Measurements from ENCODE around the gene SUN5.

DNA sequence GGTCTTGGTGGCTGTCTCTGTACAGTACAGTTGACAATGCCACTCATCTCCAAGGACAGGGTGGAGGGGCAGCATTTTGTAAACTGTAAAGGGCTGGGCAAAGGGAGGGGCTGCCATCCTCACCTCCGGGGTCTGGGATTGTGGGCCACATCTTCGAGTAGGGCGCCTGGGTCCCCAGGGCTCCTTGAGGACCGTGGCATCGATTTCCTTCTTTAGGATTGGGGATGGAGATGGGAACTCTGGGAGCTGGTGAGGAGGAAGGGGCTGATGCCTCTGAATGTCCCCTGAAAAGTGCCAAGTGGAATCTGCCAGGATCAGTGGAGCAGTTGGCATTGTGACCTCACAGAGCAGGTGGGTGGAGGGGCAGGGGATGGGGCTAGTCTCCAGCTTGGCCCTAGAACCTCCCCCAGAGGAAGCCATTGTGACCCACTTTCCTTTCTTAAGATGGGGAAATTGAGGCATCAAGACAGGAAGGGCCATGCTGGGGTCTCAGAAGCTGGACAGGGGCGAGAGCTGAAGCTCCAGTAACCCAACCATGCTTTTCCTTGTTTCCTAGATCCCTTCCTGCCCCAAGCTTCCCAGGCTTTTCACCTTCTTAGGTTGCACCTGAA, at the start of gene SUN5:
- no peak for TF ChIP-seq GATA2 (IDR thresholded peaks at IDR 0.05; ENCODE audit: low read depth, low read length)
- no peak for TF ChIP-seq GATA3 (IDR thresholded peaks at IDR 0.05; ENCODE audit: low read depth, low read length)

All from SH-SY5Y (cell line).